Panc1 (cell line): ENCODE measurements around the gene CD28. TPM values are rescaled to one million over a fixed set of nuclear protein-coding genes. Genes with fewer than 3 reads are reported as not detected.

Experiments used
- ATAC-seq: fragments of 200-7000 bp; cut with Tn5 transposase; 2 replicates; pipeline ENCODE4 v1.9.1; 2020; ENCODE audit warnings: mild to moderate bottlenecking, moderate library complexity
- BruUV-seq: library from RNA; stranded (reverse); fragments of 400-500 nt; replicated peaks from 2 replicates; lab custom pipeline; 2021; lab: Mats Ljungman, UMichigan
- CTCF ChIA-PET: fragments of 300-600 bp; sonication (Branson Sonifier 250); formaldehyde crosslinking; loops from one replicate; lab custom pipeline; 2022; ENCODE audit warnings: antibody characterized with exemption; lab: Charles Lee
- POLR2A ChIA-PET: fragments of 300-600 bp; sonication (Branson Sonifier 250); formaldehyde crosslinking; loops from one replicate; lab custom pipeline; 2022; ENCODE audit warnings: antibody characterized with exemption; lab: Charles Lee
- DNase-seq: peaks from one replicate; pipeline ENCODE4 v3.0.0-alpha.2; 2010; ENCODE audit warnings: low read depth, low spot score
- H3K27ac ChIP-seq: 2 replicates; pipeline ENCODE4 v1.5.1; 2011; ENCODE audit warnings: mild to moderate bottlenecking, low read length, inconsistent platforms
- H3K27me3 ChIP-seq: fragments of 200-500 bp; sonication (Bioruptor generic); 2 replicates; pipeline ENCODE4 v1.6.0; 2014; ENCODE audit warnings: low read length, inconsistent platforms; ENCODE audit not compliant: control insufficient read depth, insufficient read depth
- H3K36me3 ChIP-seq: fragments of 200-500 bp; sonication (Bioruptor generic); 2 replicates; pipeline ENCODE4 v1.5.1; 2014; ENCODE audit warnings: inconsistent platforms, mild to moderate bottlenecking, low read length, moderate library complexity; ENCODE audit not compliant: control insufficient read depth, insufficient read depth
- H3K4me1 ChIP-seq: 2 replicates; pipeline ENCODE4 v1.5.1; 2011; ENCODE audit warnings: inconsistent platforms, mild to moderate bottlenecking, low read length, moderate library complexity; ENCODE audit not compliant: control insufficient read depth, insufficient read depth
- H3K4me3 ChIP-seq, 2 experiments: 2 replicates each; pipeline ENCODE4 v1.5.1; 2011 to 2012; ENCODE audit warnings: low read depth in 2 of 2, low read length in 2 of 2, mild to moderate bottlenecking in 2 of 2, inconsistent platforms in 1 of 2, moderate library complexity in 1 of 2
- H3K9me3 ChIP-seq: fragments of 200-500 bp; sonication (Bioruptor generic); 2 replicates; pipeline ENCODE4 v1.5.1; 2014; ENCODE audit warnings: low read depth, mild to moderate bottlenecking, inconsistent platforms, low read length, moderate library complexity; ENCODE audit not compliant: control insufficient read depth, insufficient read depth
- POLR2AphosphoS5 ChIP-seq: IDR thresholded peaks from 2 replicates; pipeline ENCODE4 v1.6.1; 2012; ENCODE audit warnings: mild to moderate bottlenecking, low read depth, low read length, moderate library complexity
- REST ChIP-seq, 2 experiments: IDR thresholded peaks; 2 replicates each; pipeline ENCODE4 v1.6.1; 2011 to 2012; ENCODE audit warnings: low read depth in 2 of 2, control low read depth in 1 of 2, low read length in 1 of 2, mild to moderate bottlenecking in 1 of 2, moderate library complexity in 1 of 2; ENCODE audit not compliant: insufficient read depth in 1 of 2
- SIN3A ChIP-seq: IDR thresholded peaks from 2 replicates; pipeline ENCODE4 v1.6.1; 2012; ENCODE audit warnings: low read depth, mild to moderate bottlenecking, low read length, moderate library complexity, borderline replicate concordance; ENCODE audit not compliant: insufficient read depth
- TCF7L2 ChIP-seq: IDR thresholded peaks from 2 replicates; pipeline ENCODE4 v1.6.1; 2011; ENCODE audit warnings: mild to moderate bottlenecking, low read depth, low read length, inconsistent platforms
- in situ Hi-C: cut with HindIII; loops from 2 replicates; pipeline ENCODE4 v1.10.0; 2016; ENCODE audit warnings: low sequenced_read_pairs, low pct_unique_long_range_greater_than_20kb
- intact Hi-C: fragments of 100-400 bp; cut with micrococcal nuclease; formaldehyde crosslinking; loops from one replicate; pipeline ENCODE4 v1.10.0; 2022; ENCODE audit not compliant: unreplicated experiment
- total RNA-seq: library from RNA; stranded (reverse); gene quantifications from one replicate; pipeline ENCODE4 v1.2.1, GENCODE V29; 2021; ENCODE audit not compliant: unreplicated experiment
- TF ChIP-seq, protein P1 (sequence below): fragments of 450-650 bp; IDR thresholded peaks from 2 replicates; pipeline ENCODE4 v1.5.1; 2017; ENCODE audit warnings: mild to moderate bottlenecking

The CD28 gene
- total RNA-seq, 1 experiment from 2014 or later: 0.21 TPM

DNA sequence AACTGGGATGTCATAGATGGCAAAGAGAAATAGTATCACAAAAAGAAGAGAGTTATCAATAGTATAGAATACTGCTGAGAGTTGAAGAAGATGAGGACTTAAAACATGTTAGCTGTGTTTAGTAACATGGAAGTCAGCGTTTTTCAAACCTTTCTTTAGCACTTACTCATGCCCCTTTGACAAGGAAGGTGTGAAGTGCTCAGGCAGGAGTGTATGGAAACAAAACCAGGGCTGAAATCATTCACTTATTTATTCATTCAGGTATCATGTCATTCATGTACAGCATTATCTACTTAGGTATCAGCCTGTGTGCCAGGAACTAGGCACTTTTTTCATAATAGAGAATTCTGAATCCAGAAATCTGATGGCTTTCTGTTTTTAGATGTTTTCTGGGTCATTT, 27.2 kb downstream of the CD28 start:
- TF ChIP-seq SIN3A: no peak
- TF ChIP-seq TCF7L2: no peak
- TF ChIP-seq POLR2AphosphoS5: no peak
- TF ChIP-seq, protein P1, sequence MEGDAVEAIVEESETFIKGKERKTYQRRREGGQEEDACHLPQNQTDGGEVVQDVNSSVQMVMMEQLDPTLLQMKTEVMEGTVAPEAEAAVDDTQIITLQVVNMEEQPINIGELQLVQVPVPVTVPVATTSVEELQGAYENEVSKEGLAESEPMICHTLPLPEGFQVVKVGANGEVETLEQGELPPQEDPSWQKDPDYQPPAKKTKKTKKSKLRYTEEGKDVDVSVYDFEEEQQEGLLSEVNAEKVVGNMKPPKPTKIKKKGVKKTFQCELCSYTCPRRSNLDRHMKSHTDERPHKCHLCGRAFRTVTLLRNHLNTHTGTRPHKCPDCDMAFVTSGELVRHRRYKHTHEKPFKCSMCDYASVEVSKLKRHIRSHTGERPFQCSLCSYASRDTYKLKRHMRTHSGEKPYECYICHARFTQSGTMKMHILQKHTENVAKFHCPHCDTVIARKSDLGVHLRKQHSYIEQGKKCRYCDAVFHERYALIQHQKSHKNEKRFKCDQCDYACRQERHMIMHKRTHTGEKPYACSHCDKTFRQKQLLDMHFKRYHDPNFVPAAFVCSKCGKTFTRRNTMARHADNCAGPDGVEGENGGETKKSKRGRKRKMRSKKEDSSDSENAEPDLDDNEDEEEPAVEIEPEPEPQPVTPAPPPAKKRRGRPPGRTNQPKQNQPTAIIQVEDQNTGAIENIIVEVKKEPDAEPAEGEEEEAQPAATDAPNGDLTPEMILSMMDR: no peak
- no peak for TF ChIP-seq REST (IDR thresholded peaks at IDR 0.05; ENCODE audit: insufficient read depth in 1 of 2, low read depth in 2 of 2, low read length in 1 of 2)
- ATAC-seq (no peak), DNase-seq (no peak)
- H3K36me3 ChIP-seq: no peaks in the 10 kb centered on the region
- no peaks in the 10 kb centered on the region for H3K4me1 ChIP-seq
- in situ Hi-C loops (no loop called here), intact Hi-C loops (no loop called here)
- CTCF ChIA-PET: no interaction called here
- no peak overlapping the region for H3K27ac ChIP-seq
- H3K4me3 ChIP-seq: no peak overlapping the region
- POLR2A ChIA-PET: no interaction called here
- H3K27me3 ChIP-seq: no peaks in the 10 kb centered on the region; the same call in 1 of the 2 replicates
- no TSS peak for BruUV-seq
- H3K9me3 ChIP-seq: no peaks in the 10 kb centered on the region

GRCh38 chr2:203734276-203734983, 28.0 kb downstream of the CD28 start:
- no peak for ATAC-seq
- no peak for DNase-seq
- intact Hi-C loops: no loop called here
- TF ChIP-seq TCF7L2 (no peak), POLR2AphosphoS5 (no peak), SIN3A (no peak), REST (IDR thresholded peaks at IDR 0.05; ENCODE audit: insufficient read depth in 1 of 2, low read depth in 2 of 2, low read length in 1 of 2) (no peak)
- TF ChIP-seq, protein P1: no peak
- H3K27ac ChIP-seq: no peak overlapping the region
- ChIA-PET POLR2A (no interaction called here), CTCF (no interaction called here)
- BruUV-seq: no TSS peak
- H3K4me1 ChIP-seq: no peaks in the 10 kb centered on the region
- in situ Hi-C loops: no loop called here
- H3K4me3 ChIP-seq: no peak overlapping the region
- no peaks in the 10 kb centered on the region; the same call in 1 of the 2 replicates for H3K27me3 ChIP-seq
- H3K36me3 ChIP-seq: no peaks in the 10 kb centered on the region
- no peaks in the 10 kb centered on the region for H3K9me3 ChIP-seq
